Suprapubic skin (tissue), 4 donors: ENCODE data around the gene HCFC1R1. TPM values are rescaled to one million over a fixed set of nuclear protein-coding genes. Genes with fewer than 3 reads are reported as not detected.

Experiments used
- DNase-seq, 2 donors: peaks; one replicate each; pipeline ENCODE4 v3.0.0-alpha.2; 2019; ENCODE audit warnings: low spot score in 2 of 2
- H3K27ac ChIP-seq: fragments of 200-600 bp; sonication (generic); one replicate; pipeline ENCODE4 v1.5.1; 2019
- H3K27me3 ChIP-seq: fragments of 200-600 bp; sonication (generic); one replicate; pipeline ENCODE4 v1.5.1; 2019
- H3K36me3 ChIP-seq: fragments of 200-600 bp; sonication (generic); one replicate; pipeline ENCODE4 v1.5.1; 2019
- H3K4me1 ChIP-seq: fragments of 200-600 bp; sonication (generic); one replicate; pipeline ENCODE4 v1.5.1; 2019
- H3K4me3 ChIP-seq: fragments of 200-600 bp; sonication (generic); one replicate; pipeline ENCODE4 v1.5.1; 2019; ENCODE audit warnings: mild to moderate bottlenecking
- H3K9me3 ChIP-seq: fragments of 200-600 bp; sonication (generic); one replicate; pipeline ENCODE4 v1.5.1; 2019
- EP300 ChIP-seq: sonication (generic); formaldehyde crosslinking; IDR thresholded peaks from one replicate; pipeline ENCODE4 v1.6.1; 2017; ENCODE audit warnings: antibody characterized with exemption
- POLR2A ChIP-seq, 2 donors: fragments of 450-650 bp; IDR thresholded peaks; one replicate each; pipeline ENCODE4 v1.6.1; 2017; ENCODE audit warnings: antibody characterized with exemption in 2 of 2, mild to moderate bottlenecking in 2 of 2, moderate library complexity in 2 of 2
- POLR2AphosphoS5 ChIP-seq, 3 donors: sonication (generic); formaldehyde crosslinking; IDR thresholded peaks; one replicate each; pipeline ENCODE4 v1.6.1; 2017; ENCODE audit warnings: antibody characterized with exemption in 3 of 3
- WGBS: methylation state at CpG from one replicate; pipeline ENCODE4 v1.1.5; 2018; 5-methylcytosine and 5-hydroxymethylcytosine counted together
- total RNA-seq, 4 donors: library from RNA; depleted of rRNA; stranded (reverse); fragments of >200 nt; gene quantifications; one replicate each; pipeline ENCODE4 v1.1.0, GENCODE V29; 2016
- TF ChIP-seq, protein P1 (sequence below), 2 donors: fragments of 200-600 bp in 1 of 2; fragments of 450-650 bp in 1 of 2; sonication (generic) in 1 of 2; IDR thresholded peaks; one replicate each; pipeline ENCODE4 v1.5.1; 2016 to 2019; ENCODE audit warnings: antibody characterized with exemption in 2 of 2, mild to moderate bottlenecking in 1 of 2, moderate library complexity in 1 of 2

HCFC1R1 gene
- total RNA-seq, 4 donors from 2014 or later, result 32.6 to 65.4 (median 51.5) TPM

DNA sequence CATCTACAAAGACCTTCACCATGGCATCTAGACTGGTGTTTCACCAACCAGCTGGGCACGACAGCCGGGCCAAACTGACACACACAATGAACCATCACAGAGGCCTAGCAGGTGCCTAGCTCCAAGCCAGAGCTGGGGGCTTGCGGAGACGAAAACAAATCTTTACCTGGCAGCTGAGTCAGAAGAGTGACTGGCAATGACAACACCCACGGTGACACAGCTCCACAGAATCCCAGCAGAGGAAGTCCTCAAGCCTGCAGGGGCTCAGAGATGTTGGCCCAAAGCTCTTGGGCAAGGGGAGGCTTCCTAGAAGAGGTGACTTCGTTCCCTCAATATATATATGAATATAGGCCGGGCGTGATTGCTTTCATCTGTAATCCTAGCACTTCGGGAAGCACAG lies 27.8 kb upstream of the HCFC1R1 start:
- no peak overlapping the region for H3K27ac ChIP-seq
- H3K4me1 ChIP-seq, result peaks cover 10% of the 10 kb centered on the region
- no peak overlapping the region for H3K4me3 ChIP-seq
- no peaks in the 10 kb centered on the region for H3K9me3 ChIP-seq
- TF ChIP-seq POLR2AphosphoS5 (IDR thresholded peaks at IDR 0.05) (no peak), POLR2A (IDR thresholded peaks at IDR 0.05) (no peak), EP300 (no peak)
- TF ChIP-seq, protein P1, sequence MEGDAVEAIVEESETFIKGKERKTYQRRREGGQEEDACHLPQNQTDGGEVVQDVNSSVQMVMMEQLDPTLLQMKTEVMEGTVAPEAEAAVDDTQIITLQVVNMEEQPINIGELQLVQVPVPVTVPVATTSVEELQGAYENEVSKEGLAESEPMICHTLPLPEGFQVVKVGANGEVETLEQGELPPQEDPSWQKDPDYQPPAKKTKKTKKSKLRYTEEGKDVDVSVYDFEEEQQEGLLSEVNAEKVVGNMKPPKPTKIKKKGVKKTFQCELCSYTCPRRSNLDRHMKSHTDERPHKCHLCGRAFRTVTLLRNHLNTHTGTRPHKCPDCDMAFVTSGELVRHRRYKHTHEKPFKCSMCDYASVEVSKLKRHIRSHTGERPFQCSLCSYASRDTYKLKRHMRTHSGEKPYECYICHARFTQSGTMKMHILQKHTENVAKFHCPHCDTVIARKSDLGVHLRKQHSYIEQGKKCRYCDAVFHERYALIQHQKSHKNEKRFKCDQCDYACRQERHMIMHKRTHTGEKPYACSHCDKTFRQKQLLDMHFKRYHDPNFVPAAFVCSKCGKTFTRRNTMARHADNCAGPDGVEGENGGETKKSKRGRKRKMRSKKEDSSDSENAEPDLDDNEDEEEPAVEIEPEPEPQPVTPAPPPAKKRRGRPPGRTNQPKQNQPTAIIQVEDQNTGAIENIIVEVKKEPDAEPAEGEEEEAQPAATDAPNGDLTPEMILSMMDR (IDR thresholded peaks at IDR 0.05), result no peak
- H3K36me3 ChIP-seq, result no peaks in the 10 kb centered on the region
- DNase-seq, result no peak
- H3K27me3 ChIP-seq, result peaks cover 38% of the 10 kb centered on the region
- 53% methylated on average over 9 of the region's 9 CpGs for WGBS

DNA sequence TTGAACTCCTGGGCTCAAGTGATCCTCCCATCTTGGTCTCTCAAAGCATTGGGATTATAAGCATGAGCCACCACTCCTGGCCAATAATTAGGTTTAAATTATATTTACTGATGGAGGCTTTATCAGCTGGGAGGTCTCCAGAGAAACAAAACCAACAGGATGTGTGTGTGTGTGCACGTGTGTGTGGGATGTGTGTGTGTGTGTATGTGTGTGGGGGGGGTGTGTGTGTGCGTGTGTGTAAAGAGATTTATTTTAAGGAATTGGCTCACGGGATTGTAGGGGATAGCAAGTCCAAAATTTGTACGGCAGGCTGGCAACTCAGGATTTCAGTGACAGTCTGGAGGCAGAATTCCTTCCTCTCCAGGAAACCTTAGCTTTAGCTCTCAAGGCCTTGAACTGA lies 27.3 kb upstream of the HCFC1R1 start:
- TF ChIP-seq EP300 (no peak), POLR2A (IDR thresholded peaks at IDR 0.05) (no peak), POLR2AphosphoS5 (IDR thresholded peaks at IDR 0.05) (no peak)
- TF ChIP-seq, protein P1 (IDR thresholded peaks at IDR 0.05), result no peak
- H3K27ac ChIP-seq, result no peak overlapping the region
- no peaks in the 10 kb centered on the region for H3K9me3 ChIP-seq
- H3K4me1 ChIP-seq, result peaks cover 14% of the 10 kb centered on the region
- no peaks in the 10 kb centered on the region for H3K36me3 ChIP-seq
- H3K4me3 ChIP-seq, result no peak overlapping the region
- WGBS, result 39% methylated on average over 4 of the region's 4 CpGs
- peaks cover 43% of the 10 kb centered on the region for H3K27me3 ChIP-seq
- no peak for DNase-seq

GRCh38 chr16:3050487-3050886 lies 26.7 kb upstream of the HCFC1R1 start:
- H3K27ac ChIP-seq, result no peak overlapping the region
- peaks cover 48% of the 10 kb centered on the region for H3K27me3 ChIP-seq
- no peak for TF ChIP-seq POLR2A (IDR thresholded peaks at IDR 0.05)
- H3K4me1 ChIP-seq, result peaks cover 20% of the 10 kb centered on the region
- H3K36me3 ChIP-seq, result no peaks in the 10 kb centered on the region
- WGBS, result 76% methylated on average over 5 of the region's 5 CpGs
- no peak overlapping the region for H3K4me3 ChIP-seq
- H3K9me3 ChIP-seq, result no peaks in the 10 kb centered on the region
- DNase-seq, result no peak

DNA sequence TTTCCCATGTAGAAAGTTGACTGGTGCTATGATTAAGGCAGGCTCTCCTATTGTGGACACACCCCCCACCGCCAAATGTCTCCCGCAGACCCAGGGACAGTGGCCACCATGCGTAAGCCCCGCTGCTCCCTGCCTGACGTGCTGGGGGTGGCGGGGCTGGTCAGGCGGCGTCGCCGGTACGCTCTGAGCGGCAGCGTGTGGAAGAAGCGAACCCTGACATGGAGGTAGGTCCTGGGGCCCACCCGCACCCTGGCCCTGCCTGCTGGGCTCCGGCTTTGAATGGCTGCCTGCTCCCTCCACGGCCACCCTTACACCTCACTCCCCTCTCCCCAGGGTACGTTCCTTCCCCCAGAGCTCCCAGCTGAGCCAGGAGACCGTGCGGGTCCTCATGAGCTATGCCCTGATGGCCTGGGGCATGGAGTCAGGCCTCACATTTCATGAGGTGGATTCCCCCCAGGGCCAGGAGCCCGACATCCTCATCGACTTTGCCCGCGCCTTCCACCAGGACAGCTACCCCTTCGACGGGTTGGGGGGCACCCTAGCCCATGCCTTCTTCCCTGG lies 26.3 kb upstream of the HCFC1R1 start:
- Histone ChIP-seq H3K4me1 (peaks cover 24% of the 10 kb centered on the region), H3K36me3 (no peaks in the 10 kb centered on the region), H3K9me3 (no peaks in the 10 kb centered on the region), H3K27ac (no peak overlapping the region), H3K27me3 (peaks cover 53% of the 10 kb centered on the region), H3K4me3 (no peak overlapping the region)
- DNase-seq, result no peak
- TF ChIP-seq POLR2AphosphoS5 (IDR thresholded peaks at IDR 0.05) (no peak), POLR2A (IDR thresholded peaks at IDR 0.05) (no peak), EP300 (no peak)
- TF ChIP-seq, protein P1 (IDR thresholded peaks at IDR 0.05), result no peak
- WGBS, result 68% methylated on average over 8 of the region's 26 CpGs

DNA sequence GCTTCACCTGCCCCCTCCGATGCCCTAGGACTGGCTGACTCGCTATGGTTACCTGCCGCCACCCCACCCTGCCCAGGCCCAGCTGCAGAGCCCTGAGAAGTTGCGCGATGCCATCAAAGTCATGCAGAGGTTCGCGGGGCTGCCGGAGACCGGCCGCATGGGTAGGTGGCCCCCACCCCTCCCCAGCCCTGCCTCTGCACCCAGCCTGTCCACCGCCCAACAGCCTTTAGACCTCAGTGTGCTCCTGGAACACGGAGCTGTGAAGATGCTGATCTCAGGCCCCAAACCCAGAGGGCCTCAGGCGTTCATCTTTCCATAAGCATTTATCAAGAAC lies 23.6 kb upstream of the HCFC1R1 start:
- WGBS, result 25% methylated on average over 11 of the region's 13 CpGs
- no peak overlapping the region for H3K27ac ChIP-seq
- no peak overlapping the region for H3K4me3 ChIP-seq
- H3K27me3 ChIP-seq, result peaks cover 74% of the 10 kb centered on the region
- DNase-seq, result no peak
- H3K4me1 ChIP-seq, result peaks cover 25% of the 10 kb centered on the region
- no peaks in the 10 kb centered on the region for H3K36me3 ChIP-seq
- no peaks in the 10 kb centered on the region for H3K9me3 ChIP-seq
- TF ChIP-seq, protein P1 (IDR thresholded peaks at IDR 0.05), result no peak
- TF ChIP-seq POLR2AphosphoS5 (IDR thresholded peaks at IDR 0.05), result no peak
- no peak for TF ChIP-seq POLR2A (IDR thresholded peaks at IDR 0.05)
- no peak for TF ChIP-seq EP300
